Panc1 (cell line): ENCODE data around the gene MLEC. TPM values are rescaled to one million over a fixed set of nuclear protein-coding genes. Genes with fewer than 3 reads are reported as not detected.

ENCODE experiments used
- ATAC-seq: fragments of 200-7000 bp; cut with Tn5 transposase; 2 replicates; pipeline ENCODE4 v1.9.1; 2020; ENCODE audit warnings: mild to moderate bottlenecking, moderate library complexity
- BruUV-seq: library from RNA; stranded (reverse); fragments of 400-500 nt; replicated peaks from 2 replicates; lab custom pipeline; 2021; lab: Mats Ljungman, UMichigan
- CTCF ChIA-PET: fragments of 300-600 bp; sonication (Branson Sonifier 250); formaldehyde crosslinking; loops from one replicate; lab custom pipeline; 2022; ENCODE audit warnings: antibody characterized with exemption; lab: Charles Lee
- POLR2A ChIA-PET: fragments of 300-600 bp; sonication (Branson Sonifier 250); formaldehyde crosslinking; loops from one replicate; lab custom pipeline; 2022; ENCODE audit warnings: antibody characterized with exemption; lab: Charles Lee
- DNase-seq: peaks from one replicate; pipeline ENCODE4 v3.0.0-alpha.2; 2010; ENCODE audit warnings: low read depth, low spot score
- H3K27ac ChIP-seq: 2 replicates; pipeline ENCODE4 v1.5.1; 2011; ENCODE audit warnings: mild to moderate bottlenecking, low read length, inconsistent platforms
- H3K27me3 ChIP-seq: fragments of 200-500 bp; sonication (Bioruptor generic); 2 replicates; pipeline ENCODE4 v1.6.0; 2014; ENCODE audit warnings: low read length, inconsistent platforms; ENCODE audit not compliant: control insufficient read depth, insufficient read depth
- H3K36me3 ChIP-seq: fragments of 200-500 bp; sonication (Bioruptor generic); 2 replicates; pipeline ENCODE4 v1.5.1; 2014; ENCODE audit warnings: inconsistent platforms, mild to moderate bottlenecking, low read length, moderate library complexity; ENCODE audit not compliant: control insufficient read depth, insufficient read depth
- H3K4me1 ChIP-seq: 2 replicates; pipeline ENCODE4 v1.5.1; 2011; ENCODE audit warnings: inconsistent platforms, mild to moderate bottlenecking, low read length, moderate library complexity; ENCODE audit not compliant: control insufficient read depth, insufficient read depth
- H3K4me3 ChIP-seq, 2 experiments: 2 replicates each; pipeline ENCODE4 v1.5.1; 2011 to 2012; ENCODE audit warnings: low read depth in 2 of 2, low read length in 2 of 2, mild to moderate bottlenecking in 2 of 2, inconsistent platforms in 1 of 2, moderate library complexity in 1 of 2
- H3K9me3 ChIP-seq: fragments of 200-500 bp; sonication (Bioruptor generic); 2 replicates; pipeline ENCODE4 v1.5.1; 2014; ENCODE audit warnings: low read depth, mild to moderate bottlenecking, inconsistent platforms, low read length, moderate library complexity; ENCODE audit not compliant: control insufficient read depth, insufficient read depth
- CTCF ChIP-seq: fragments of 450-650 bp; IDR thresholded peaks from 2 replicates; pipeline ENCODE4 v1.5.1; 2017; ENCODE audit warnings: mild to moderate bottlenecking
- POLR2AphosphoS5 ChIP-seq: IDR thresholded peaks from 2 replicates; pipeline ENCODE4 v1.6.1; 2012; ENCODE audit warnings: mild to moderate bottlenecking, low read depth, low read length, moderate library complexity
- REST ChIP-seq, 2 experiments: IDR thresholded peaks; 2 replicates each; pipeline ENCODE4 v1.6.1; 2011 to 2012; ENCODE audit warnings: low read depth in 2 of 2, control low read depth in 1 of 2, low read length in 1 of 2, mild to moderate bottlenecking in 1 of 2, moderate library complexity in 1 of 2; ENCODE audit not compliant: insufficient read depth in 1 of 2
- SIN3A ChIP-seq: IDR thresholded peaks from 2 replicates; pipeline ENCODE4 v1.6.1; 2012; ENCODE audit warnings: low read depth, mild to moderate bottlenecking, low read length, moderate library complexity, borderline replicate concordance; ENCODE audit not compliant: insufficient read depth
- TCF7L2 ChIP-seq: IDR thresholded peaks from 2 replicates; pipeline ENCODE4 v1.6.1; 2011; ENCODE audit warnings: mild to moderate bottlenecking, low read depth, low read length, inconsistent platforms
- in situ Hi-C: cut with HindIII; loops from 2 replicates; pipeline ENCODE4 v1.10.0; 2016; ENCODE audit warnings: low sequenced_read_pairs, low pct_unique_long_range_greater_than_20kb
- intact Hi-C: fragments of 100-400 bp; cut with micrococcal nuclease; formaldehyde crosslinking; loops from one replicate; pipeline ENCODE4 v1.10.0; 2022; ENCODE audit not compliant: unreplicated experiment
- total RNA-seq: library from RNA; stranded (reverse); gene quantifications from one replicate; pipeline ENCODE4 v1.2.1, GENCODE V29; 2021; ENCODE audit not compliant: unreplicated experiment

MLEC gene
- total RNA-seq, 1 experiment from 2014 or later: 171 TPM

GRCh38 chr12:120649442-120650232, 37.3 kb upstream of the MLEC start:
- TF ChIP-seq POLR2AphosphoS5: no peak
- TF ChIP-seq CTCF: no peak; the same call in none of the 2 replicates
- no peak for TF ChIP-seq REST (IDR thresholded peaks at IDR 0.05; ENCODE audit: insufficient read depth in 1 of 2, low read depth in 2 of 2, low read length in 1 of 2)
- TF ChIP-seq TCF7L2: no peak
- TF ChIP-seq SIN3A: no peak
- Histone ChIP-seq H3K4me1 (peaks cover 8% of the 10 kb centered on the region), H3K27me3 (peaks cover 4% of the 10 kb centered on the region), H3K4me3 (peak overlapping the region in 1 of 2 experiments; percentile 23; a peak in 2 of 4 replicates), H3K9me3 (no peaks in the 10 kb centered on the region), H3K27ac (no peak overlapping the region), H3K36me3 (no peaks in the 10 kb centered on the region)
- intact Hi-C loops: loop anchor here (5.0 kb wide), 1 partner anchor 63 kb away; the partner anchor contains the start of gene UNC119B
- in situ Hi-C loops: no loop called here
- ChIA-PET CTCF (interaction anchor here (0.5 to 2.0 kb wide), 17 partner anchors 7 to 408 kb away, joined by 3 to 23 read pairs (median 3); partner anchors contain the start of genes MLEC and POP5), POLR2A (interaction anchor here (0.6 kb wide), 3 partner anchors 61 to 672 kb away, joined by 3 to 8 read pairs (median 4); no protein-coding TSS in a partner anchor)
- BruUV-seq: no TSS peak
- ATAC-seq (no peak), DNase-seq (no peak)

DNA sequence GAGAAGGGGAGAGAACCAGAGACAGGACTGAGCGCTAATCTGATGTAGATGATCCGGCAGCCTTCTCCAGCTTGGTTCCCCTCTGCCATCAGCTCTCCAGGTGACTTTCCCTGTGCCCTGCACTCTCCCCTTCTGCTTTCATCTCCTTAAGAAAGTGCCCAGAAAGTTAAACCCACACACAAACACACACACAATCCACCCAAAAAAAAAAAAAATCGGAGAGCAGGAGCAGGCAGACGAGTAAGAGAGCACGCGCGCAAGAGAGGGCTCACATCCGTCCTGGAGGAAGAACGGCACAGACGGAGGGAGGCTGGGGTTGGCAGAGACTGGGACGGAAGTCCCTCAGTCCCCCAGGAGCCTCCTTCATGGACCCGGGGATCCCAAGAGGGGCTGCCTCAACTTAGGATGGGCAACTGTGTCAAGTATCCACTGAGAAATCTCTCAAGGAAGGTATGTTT, 36.7 kb upstream of the MLEC start:
- H3K4me1 ChIP-seq: peaks cover 8% of the 10 kb centered on the region
- no TSS peak for BruUV-seq
- ChIA-PET POLR2A (no interaction called here), CTCF (interaction anchor here (0.7 to 2.0 kb wide), 2 partner anchors 14 to 68 kb away, joined by 4 to 23 read pairs; partner anchors contain the start of gene POP5)
- DNase-seq: no peak
- no peak overlapping the region for H3K27ac ChIP-seq
- intact Hi-C loops (no loop called here), in situ Hi-C loops (no loop called here)
- no peaks in the 10 kb centered on the region for H3K9me3 ChIP-seq
- TF ChIP-seq REST (IDR thresholded peaks at IDR 0.05; ENCODE audit: insufficient read depth in 1 of 2, low read depth in 2 of 2, low read length in 1 of 2): no peak
- no peak for TF ChIP-seq SIN3A
- TF ChIP-seq POLR2AphosphoS5: no peak
- no peak for TF ChIP-seq TCF7L2
- TF ChIP-seq CTCF: no peak
- no peak for ATAC-seq
- peaks cover 4% of the 10 kb centered on the region for H3K27me3 ChIP-seq
- H3K36me3 ChIP-seq: no peaks in the 10 kb centered on the region
- H3K4me3 ChIP-seq: no peak overlapping the region
